Thyroid gland (tissue), 4 donors: ENCODE measurements around the gene CTNNBL1. TPM values are rescaled to one million over a fixed set of nuclear protein-coding genes. Genes with fewer than 3 reads are reported as not detected.

Experiments used
- DNase-seq, 2 donors: peaks; one replicate each; pipeline ENCODE4 v3.0.0-alpha.2; 2019
- H3K27ac ChIP-seq, 3 donors: fragments of 200-600 bp; sonication (generic); 1 replicate in 2 of 3; 2 replicates in 1 of 3; pipeline ENCODE4 v1.5.1; 2016 to 2019; ENCODE audit warnings: mild to moderate bottlenecking in 1 of 3, moderate library complexity in 1 of 3
- H3K27me3 ChIP-seq: fragments of 200-600 bp; sonication (generic); one replicate; pipeline ENCODE4 v1.5.1; 2019
- H3K36me3 ChIP-seq, 2 donors: fragments of 200-600 bp; sonication (generic); one replicate each; pipeline ENCODE4 v1.5.1; 2016 to 2019
- H3K4me1 ChIP-seq, 2 donors: fragments of 200-600 bp; sonication (generic); one replicate each; pipeline ENCODE4 v1.5.1; 2017 to 2019
- H3K4me3 ChIP-seq, 3 donors: fragments of 200-600 bp; sonication (generic); replicated peaks in 1 of 3; 1 replicate in 2 of 3; 2 replicates in 1 of 3; pipeline ENCODE4 v1.5.1; 2016; ENCODE audit warnings: mild to moderate bottlenecking in 1 of 3
- H3K9me3 ChIP-seq: fragments of 200-600 bp; sonication (generic); one replicate; pipeline ENCODE4 v1.5.1; 2017
- CTCF ChIP-seq, 6 experiments: fragments of 200-600 bp in 3 of 6; fragments of 450-650 bp in 3 of 6; sonication (generic) in 3 of 6; IDR thresholded peaks; one replicate each; pipeline ENCODE4 v1.5.1; 2016 to 2019; ENCODE audit warnings: antibody characterized with exemption in 6 of 6, mild to moderate bottlenecking in 2 of 6, inconsistent platforms in 1 of 6, moderate library complexity in 1 of 6
- POLR2A ChIP-seq, 2 donors: fragments of 450-650 bp; IDR thresholded peaks; one replicate each; pipeline ENCODE4 v1.6.1; 2017; ENCODE audit warnings: antibody characterized with exemption in 2 of 2, mild to moderate bottlenecking in 2 of 2, moderate library complexity in 1 of 2
- WGBS, 2 donors: methylation state at CpG; one replicate each; pipeline ENCODE4 v1.1.5; 2017; 5-methylcytosine and 5-hydroxymethylcytosine counted together
- intact Hi-C: fragments of 100-400 bp; cut with DNase I; formaldehyde crosslinking; loops from one replicate; pipeline ENCODE4 v1.15.1; 2023
- total RNA-seq, 4 donors: library from RNA; depleted of rRNA; stranded (reverse); fragments of >200 nt; gene quantifications; one replicate each; pipeline ENCODE4 v1.2.3, GENCODE V29; 2016

Gene CTNNBL1
- total RNA-seq, 4 donors from 2014 or later = 22.3 to 31.2 (median 24.6) TPM

- no peak overlapping the region for H3K4me3 ChIP-seq
- intact Hi-C loops = no loop called here
- no peaks in the 10 kb centered on the region for H3K36me3 ChIP-seq
- 58 to 85% methylated on average over 5 to 8 of the region's 13 CpGs for WGBS, 2 donors
- H3K27ac ChIP-seq = no peak overlapping the region
- no peak for TF ChIP-seq POLR2A (IDR thresholded peaks at IDR 0.05)
- DNase-seq = no peak
- H3K27me3 ChIP-seq = no peaks in the 10 kb centered on the region
- no peaks in the 10 kb centered on the region for H3K9me3 ChIP-seq
- peaks cover 2 to 3% of the 10 kb centered on the region in 2 donors for H3K4me1 ChIP-seq
Measured at GRCh38 chr20:37890643-37891042, 196.8 kb downstream of the CTNNBL1 start.

- TF ChIP-seq POLR2A (IDR thresholded peaks at IDR 0.05) = no peak
- no peak for TF ChIP-seq CTCF (IDR thresholded peaks at IDR 0.05)
- DNase-seq = no peak
- intact Hi-C loops = no loop called here
- no peak overlapping the region for H3K4me3 ChIP-seq
- H3K9me3 ChIP-seq = no peaks in the 10 kb centered on the region
- no peaks in the 10 kb centered on the region for H3K4me1 ChIP-seq
- H3K36me3 ChIP-seq = no peaks in the 10 kb centered on the region
- 50 to 58% methylated on average over 9 of the region's 9 CpGs for WGBS, 2 donors
- no peaks in the 10 kb centered on the region for H3K27me3 ChIP-seq
- no peak overlapping the region for H3K27ac ChIP-seq
Measured at GRCh38 chr20:37892001-37892400, 198.2 kb downstream of the CTNNBL1 start.

GRCh38 chr20:37893566-37894241 lies 199.9 kb downstream of the CTNNBL1 start:
- Histone ChIP-seq H3K27ac (no peak overlapping the region), H3K4me3 (no peak overlapping the region), H3K4me1 (no peaks in the 10 kb centered on the region), H3K36me3 (no peaks in the 10 kb centered on the region), H3K27me3 (no peaks in the 10 kb centered on the region), H3K9me3 (no peaks in the 10 kb centered on the region)
- no peak for TF ChIP-seq CTCF (IDR thresholded peaks at IDR 0.05)
- TF ChIP-seq POLR2A (IDR thresholded peaks at IDR 0.05) = no peak
- WGBS, 2 donors = 75 to 83% methylated on average over 5 of the region's 5 CpGs
- no peak for DNase-seq
- intact Hi-C loops = no loop called here

- no peaks in the 10 kb centered on the region for H3K4me1 ChIP-seq
- H3K9me3 ChIP-seq = no peaks in the 10 kb centered on the region
- no peak for DNase-seq
- intact Hi-C loops = no loop called here
- TF ChIP-seq POLR2A (IDR thresholded peaks at IDR 0.05) (no peak), CTCF (IDR thresholded peaks at IDR 0.05) (no peak)
- H3K36me3 ChIP-seq = no peaks in the 10 kb centered on the region
- H3K4me3 ChIP-seq = no peak overlapping the region
- no peak overlapping the region for H3K27ac ChIP-seq
- WGBS, 2 donors = 82 to 88% methylated on average over 3 to 4 of the region's 4 CpGs
- no peaks in the 10 kb centered on the region for H3K27me3 ChIP-seq
Measured at GRCh38 chr20:37894454-37894853, 200.6 kb downstream of the CTNNBL1 start.

GRCh38 chr20:37895166-37895565 lies 201.3 kb downstream of the CTNNBL1 start:
- no peak for DNase-seq
- intact Hi-C loops = no loop called here
- TF ChIP-seq CTCF (IDR thresholded peaks at IDR 0.05) (no peak), POLR2A (IDR thresholded peaks at IDR 0.05) (no peak)
- H3K27me3 ChIP-seq = no peaks in the 10 kb centered on the region
- H3K27ac ChIP-seq = no peak overlapping the region
- H3K36me3 ChIP-seq = no peaks in the 10 kb centered on the region
- H3K4me1 ChIP-seq = no peaks in the 10 kb centered on the region
- H3K9me3 ChIP-seq = no peaks in the 10 kb centered on the region
- no peak overlapping the region for H3K4me3 ChIP-seq
- 90 to 94% methylated on average over 6 of the region's 6 CpGs for WGBS, 2 donors
